ENCODE measurements around the gene GCSAM. TPM values are rescaled to one million over a fixed set of nuclear protein-coding genes. Genes with fewer than 3 reads are reported as not detected.

Gene GCSAM
- total RNA-seq, 1 experiment from 2014 or later = not detected

DNA sequence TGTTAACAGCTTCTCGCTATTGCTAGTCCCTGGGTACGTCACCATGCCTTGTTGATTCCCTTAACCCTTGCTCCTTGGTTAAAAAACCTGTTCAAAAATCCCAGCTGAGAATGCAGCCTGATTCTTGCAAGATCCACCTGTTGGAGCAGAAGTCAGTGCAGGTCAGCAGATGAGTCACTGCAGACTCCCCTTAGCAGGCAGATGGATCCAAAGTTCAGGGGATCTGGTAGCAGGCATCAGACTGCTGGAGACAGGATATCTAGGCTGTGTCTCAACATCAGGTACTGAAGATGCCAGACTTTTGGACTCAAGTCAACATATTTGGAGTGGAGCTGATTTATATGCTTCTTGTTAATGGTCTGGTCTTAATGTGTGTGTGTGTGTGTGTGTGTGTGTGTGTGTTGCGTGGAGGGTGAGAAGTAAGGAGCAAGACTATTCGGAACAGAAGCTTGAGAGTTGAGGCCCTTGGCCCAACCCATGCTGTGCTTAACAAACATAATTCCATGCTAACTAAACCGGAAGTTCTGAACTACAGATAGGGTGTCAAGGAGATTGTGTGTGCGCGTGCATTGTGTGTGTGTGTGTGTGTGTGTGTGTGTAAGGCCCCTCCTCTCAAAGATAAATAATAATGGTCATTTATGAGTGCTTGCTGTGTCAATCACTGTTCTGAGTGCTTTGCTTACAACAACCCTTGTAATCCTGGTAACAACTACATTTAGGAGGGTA is 47.9 kb downstream of the GCSAM start:
- Histone ChIP-seq H3F3A (ENCODE audit: insufficient read depth, low read depth) (peaks cover 16% of the 10 kb centered on the region), H3K4me2 (peak overlapping the region; percentile 93), H3K27ac (no peak overlapping the region), H3K9me3 (ENCODE audit: insufficient read depth, low read depth) (no peaks in the 10 kb centered on the region), H4K20me1 (ENCODE audit: insufficient read depth) (no peaks in the 10 kb centered on the region), H3K36me3 (ENCODE audit: low read depth) (no peaks in the 10 kb centered on the region), H2AFZ (no peak overlapping the region), H3K4me3 (no peak overlapping the region), H3K79me2 (ENCODE audit: low read depth) (peaks cover 17% of the 10 kb centered on the region), H3K4me1 (replicated peaks; ENCODE audit: insufficient read depth) (peaks cover 36% of the 10 kb centered on the region), H3K27me3 (ENCODE audit: insufficient read depth, low read depth) (no peaks in the 10 kb centered on the region), H3K9me2 (ENCODE audit: insufficient read depth) (no peaks in the 10 kb centered on the region)
- TF ChIP-seq EZH2 (IDR thresholded peaks at IDR 0.05; ENCODE audit: low read depth) = no peak
- no peak for TF ChIP-seq CTCF (conservative IDR thresholded peaks at IDR 0.05)
- intact Hi-C loops (cut with micrococcal nuclease; ENCODE audit: unreplicated experiment) = no loop called here
- BruUV-seq (replicated peaks) = no TSS peak
- POLR2A ChIA-PET (ENCODE audit: unreplicated experiment) = interaction anchor here (0.5 to 0.7 kb wide), 2 partner anchors 16 to 249 kb away, joined by 3 to 5 read pairs; no protein-coding TSS in a partner anchor
- peak in 1 of 2 experiments; percentile 73 for DNase-seq
- CTCF ChIA-PET = interaction anchor here (0.6 kb wide), 1 partner anchor 78 kb away, joined by 8 read pairs; no protein-coding TSS in a partner anchor

DNA sequence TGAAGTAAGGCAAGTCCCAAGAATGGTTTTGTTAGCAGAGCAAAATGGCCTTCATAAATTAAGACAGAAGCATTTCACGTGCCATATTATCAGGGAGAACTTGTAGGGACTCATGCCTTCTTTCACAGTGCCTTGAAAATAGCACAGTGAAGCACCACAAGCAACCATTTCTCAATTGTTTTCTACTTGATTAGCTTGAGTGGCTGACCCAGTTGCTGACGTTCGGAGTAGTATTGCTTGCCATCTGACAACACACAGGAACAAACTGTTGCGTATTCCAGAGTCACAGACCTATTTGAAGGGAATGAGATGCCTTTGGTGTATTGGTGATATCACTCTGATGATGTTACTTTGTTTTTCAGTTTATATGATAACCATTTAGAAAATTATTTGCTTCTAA is 49.8 kb downstream of the GCSAM start:
- Histone ChIP-seq H3F3A (ENCODE audit: insufficient read depth, low read depth) (peaks cover 16% of the 10 kb centered on the region), H3K9me2 (ENCODE audit: insufficient read depth) (no peaks in the 10 kb centered on the region), H3K27me3 (ENCODE audit: insufficient read depth, low read depth) (no peaks in the 10 kb centered on the region), H3K4me1 (replicated peaks; ENCODE audit: insufficient read depth) (peaks cover 34% of the 10 kb centered on the region), H3K4me2 (no peak overlapping the region), H3K36me3 (ENCODE audit: low read depth) (no peaks in the 10 kb centered on the region), H2AFZ (no peak overlapping the region), H3K79me2 (ENCODE audit: low read depth) (peaks cover 11% of the 10 kb centered on the region), H3K4me3 (no peak overlapping the region), H3K27ac (no peak overlapping the region), H4K20me1 (ENCODE audit: insufficient read depth) (no peaks in the 10 kb centered on the region), H3K9me3 (ENCODE audit: insufficient read depth, low read depth) (peaks cover 5% of the 10 kb centered on the region; the same call in 1 of the 2 replicates)
- no peak for DNase-seq
- no TSS peak for BruUV-seq (replicated peaks)
- POLR2A ChIA-PET (ENCODE audit: unreplicated experiment) = no interaction called here
- CTCF ChIA-PET = no interaction called here
- intact Hi-C loops (cut with micrococcal nuclease; ENCODE audit: unreplicated experiment) = no loop called here
- TF ChIP-seq CTCF (conservative IDR thresholded peaks at IDR 0.05) = no peak
- TF ChIP-seq EZH2 (IDR thresholded peaks at IDR 0.05; ENCODE audit: low read depth) = no peak

DNA sequence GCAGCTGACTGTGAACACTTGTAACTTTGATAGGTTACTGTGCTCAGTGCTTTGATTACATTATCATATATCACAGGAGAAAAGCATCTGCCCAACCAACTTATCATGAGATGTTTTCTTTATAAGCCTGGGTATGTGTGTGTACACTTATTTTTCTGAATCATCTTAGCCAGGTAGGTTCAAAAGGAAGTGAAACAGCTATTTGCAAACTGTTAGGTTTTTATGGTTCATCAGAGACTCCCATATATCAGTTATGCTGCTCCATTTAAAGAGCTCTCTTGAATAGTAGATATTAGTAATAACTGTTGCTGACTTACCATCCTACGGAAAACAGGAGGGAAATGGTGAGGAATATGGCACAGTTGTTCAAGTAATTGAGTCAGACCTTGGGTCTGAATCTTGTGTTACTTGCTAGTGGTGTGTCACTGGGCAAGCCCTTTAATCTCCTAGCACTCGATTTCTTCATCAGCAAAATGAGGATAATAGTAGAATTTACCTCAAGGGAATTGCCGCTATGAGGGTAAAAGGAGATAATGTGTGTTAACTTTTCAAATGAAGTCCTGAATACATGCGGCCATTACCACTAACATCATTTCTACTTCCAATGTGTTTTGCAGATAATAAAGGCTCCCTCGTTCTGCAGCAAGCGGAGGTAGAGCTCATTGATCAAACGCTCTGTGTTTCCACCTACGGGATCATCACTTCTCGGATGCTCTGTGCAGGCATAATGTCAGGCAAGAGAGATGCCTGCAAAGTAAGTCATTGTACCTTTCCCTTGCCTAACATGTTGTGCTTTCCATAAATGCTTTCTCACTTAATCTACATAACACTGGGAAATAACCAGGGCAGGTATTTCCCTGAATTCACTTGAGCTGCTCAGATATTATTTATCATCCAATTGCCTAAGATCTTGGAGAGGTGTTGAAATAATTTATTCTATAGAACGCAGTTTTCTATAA is 54.6 kb downstream of the GCSAM start:
- no peak for TF ChIP-seq CTCF (conservative IDR thresholded peaks at IDR 0.05)
- TF ChIP-seq EZH2 (IDR thresholded peaks at IDR 0.05; ENCODE audit: low read depth) = no peak
- DNase-seq = no peak
- H3K9me2 ChIP-seq (ENCODE audit: insufficient read depth) = no peaks in the 10 kb centered on the region
- H3F3A ChIP-seq (ENCODE audit: insufficient read depth, low read depth) = peaks cover 25% of the 10 kb centered on the region
- ChIA-PET CTCF (interaction anchor here (0.6 kb wide), 1 partner anchor 35 kb away, joined by 3 read pairs; no protein-coding TSS in a partner anchor), POLR2A (ENCODE audit: unreplicated experiment) (no interaction called here)
- no peak overlapping the region for H2AFZ ChIP-seq
- no peak overlapping the region for H3K4me3 ChIP-seq
- H3K36me3 ChIP-seq (ENCODE audit: low read depth) = no peaks in the 10 kb centered on the region
- no peak overlapping the region for H3K4me2 ChIP-seq
- intact Hi-C loops (cut with micrococcal nuclease; ENCODE audit: unreplicated experiment) = loop anchor here (10.0 kb wide), 1 partner anchor 224 kb away; the partner anchor contains the start of gene PHLDB2
- no peaks in the 10 kb centered on the region for H3K27me3 ChIP-seq (ENCODE audit: insufficient read depth, low read depth)
- H3K4me1 ChIP-seq (replicated peaks; ENCODE audit: insufficient read depth) = peaks cover 27% of the 10 kb centered on the region
- no TSS peak for BruUV-seq (replicated peaks)
- H4K20me1 ChIP-seq (ENCODE audit: insufficient read depth) = no peaks in the 10 kb centered on the region
- no peaks in the 10 kb centered on the region for H3K79me2 ChIP-seq (ENCODE audit: low read depth)
- H3K9me3 ChIP-seq (ENCODE audit: insufficient read depth, low read depth) = peaks cover 5% of the 10 kb centered on the region; the same call in 1 of the 2 replicates
- H3K27ac ChIP-seq = no peak overlapping the region
